H1 (cell line): ENCODE data around the gene SEL1L3. TPM values are rescaled to one million over a fixed set of nuclear protein-coding genes. Genes with fewer than 3 reads are reported as not detected.

Experiments
- CTCF ChIA-PET: fragments of 300-600 bp; sonication (Branson Sonifier 250); formaldehyde crosslinking; loops from one replicate; lab custom pipeline; 2021; ENCODE audit not compliant: partially characterized antibody; lab: Charles Lee
- POLR2A ChIA-PET: fragments of 300-600 bp; sonication (Branson Sonifier 250); formaldehyde crosslinking; loops from one replicate; lab custom pipeline; 2021; ENCODE audit warnings: inconsistent platforms; ENCODE audit not compliant: partially characterized antibody; lab: Charles Lee
- DNase-seq, 2 experiments: peaks; one replicate each; pipeline versions ENCODE4 v3.0.0 to v3.0.0-alpha.2; 2010 to 2022; ENCODE audit warnings: low spot score in 2 of 2, low read depth in 1 of 2, mixed read lengths in 1 of 2
- FAIRE-seq: peaks from 2 replicates; lab custom pipeline; 2011; peaks lifted over from hg19 to GRCh38; lab: Jason Lieb, UNC
- H2AFZ ChIP-seq: 2 replicates; pipeline ENCODE4 v1.8.1; 2012; ENCODE audit warnings: low read length, inconsistent platforms
- H2AK5ac ChIP-seq: 2 replicates; pipeline ENCODE4 v1.6.1; 2013; ENCODE audit warnings: low read depth, low read length
- H2BK120ac ChIP-seq: replicated peaks from 2 replicates; pipeline ENCODE3; 2013; ENCODE audit warnings: low read depth, low read length, inconsistent platforms
- H2BK12ac ChIP-seq: 2 replicates; pipeline ENCODE4 v1.6.1; 2013; ENCODE audit warnings: low read depth, low read length
- H2BK15ac ChIP-seq: 2 replicates; pipeline ENCODE4 v1.6.1; 2013; ENCODE audit warnings: low read length
- H2BK20ac ChIP-seq: 2 replicates; pipeline ENCODE4 v1.6.1; 2013; ENCODE audit warnings: low read length
- H2BK5ac ChIP-seq: 2 replicates; pipeline ENCODE4 v1.6.1; 2013; ENCODE audit warnings: low read depth, low read length
- H3K14ac ChIP-seq: 2 replicates; pipeline ENCODE4 v1.6.1; 2013; ENCODE audit warnings: inconsistent platforms; ENCODE audit not compliant: insufficient read length
- H3K18ac ChIP-seq: 2 replicates; pipeline ENCODE4 v1.6.1; 2013; ENCODE audit warnings: low read length; ENCODE audit errors: extremely low read depth
- H3K23ac ChIP-seq: 2 replicates; pipeline ENCODE4 v1.6.1; 2013; ENCODE audit warnings: inconsistent platforms; ENCODE audit not compliant: insufficient read length
- H3K23me2 ChIP-seq: 2 replicates; pipeline ENCODE4 v1.6.1; 2013; ENCODE audit warnings: low read depth, low read length
- H3K27ac ChIP-seq: 2 replicates; pipeline ENCODE4 v1.6.1; 2011; ENCODE audit warnings: low read depth, low read length, inconsistent platforms
- H3K27me3 ChIP-seq, 4 experiments: replicated peaks in 1 of 4; 1 replicate in 1 of 4; 2 replicates in 3 of 4; pipeline versions ENCODE4 v1.6.1 to v1.8.1; 2011 to 2013; ENCODE audit warnings: low read length in 3 of 4, mild to moderate bottlenecking in 3 of 4, inconsistent platforms in 2 of 4, mixed read lengths in 2 of 4, moderate library complexity in 1 of 4; ENCODE audit not compliant: control insufficient read depth in 3 of 4, insufficient read depth in 3 of 4; ENCODE audit errors: extremely low read depth in 1 of 4
- H3K36me3 ChIP-seq, 4 experiments: 2 replicates each; pipeline versions ENCODE4 v1.6.1 to v1.8.1; 2011 to 2013; ENCODE audit warnings: mild to moderate bottlenecking in 4 of 4, low read length in 3 of 4, moderate library complexity in 2 of 4, control low read depth in 1 of 4, inconsistent platforms in 1 of 4; ENCODE audit not compliant: insufficient read depth in 4 of 4, control insufficient read depth in 2 of 4
- H3K4ac ChIP-seq: replicated peaks from 2 replicates; pipeline ENCODE3; 2013; ENCODE audit warnings: low read length, low read depth, mixed read lengths, inconsistent platforms; ENCODE audit not compliant: insufficient read length
- H3K4me1 ChIP-seq, 4 experiments: replicated peaks in 1 of 4; 1 replicate in 1 of 4; 2 replicates in 3 of 4; pipeline versions ENCODE4 v1.6.1 to v1.8.1; 2011 to 2013; ENCODE audit warnings: low read length in 3 of 4, inconsistent platforms in 2 of 4, mixed read lengths in 1 of 4; ENCODE audit not compliant: insufficient read depth in 4 of 4, control insufficient read depth in 3 of 4
- H3K4me2 ChIP-seq, 2 experiments: 2 replicates each; pipeline versions ENCODE4 v1.6.1 to v1.8.1; 2011 to 2013; ENCODE audit warnings: low read depth in 2 of 2, low read length in 2 of 2, control low read depth in 1 of 2, inconsistent platforms in 1 of 2, mild to moderate bottlenecking in 1 of 2; ENCODE audit not compliant: insufficient read depth in 1 of 2
- H3K4me3 ChIP-seq, 4 experiments: fragments of 200-600, 300-600 bp in 1 of 4; sonication (generic), shearing (Covaris generic), sonication (Bioruptor Twin) in 1 of 4; 2 replicates each; pipeline versions ENCODE4 v1.5.1 to v1.8.1; 2011 to 2016; ENCODE audit warnings: low read length in 4 of 4, low read depth in 3 of 4, control low read depth in 2 of 4, inconsistent platforms in 2 of 4, mild to moderate bottlenecking in 2 of 4, mixed read lengths in 1 of 4, moderate library complexity in 1 of 4; ENCODE audit not compliant: insufficient read depth in 2 of 4; ENCODE audit errors: extremely low read depth in 1 of 4
- H3K56ac ChIP-seq: replicated peaks from 2 replicates; pipeline ENCODE3; 2013; ENCODE audit warnings: low read depth, mild to moderate bottlenecking, mixed read lengths, low read length, inconsistent platforms; ENCODE audit not compliant: insufficient read length
- H3K79me1 ChIP-seq: 2 replicates; pipeline ENCODE4 v1.6.1; 2013; ENCODE audit warnings: low read depth, low read length, control low read depth
- H3K79me2 ChIP-seq, 2 experiments: 2 replicates each; pipeline versions ENCODE4 v1.6.1 to v1.8.1; 2012 to 2013; ENCODE audit warnings: low read length in 2 of 2, mild to moderate bottlenecking in 2 of 2, inconsistent platforms in 1 of 2; ENCODE audit not compliant: insufficient read depth in 2 of 2, control insufficient read depth in 1 of 2
- H3K9ac ChIP-seq, 4 experiments: replicated peaks in 1 of 4; 1 replicate in 1 of 4; 2 replicates in 3 of 4; pipeline versions ENCODE4 v1.6.1 to v1.8.1; 2011 to 2013; ENCODE audit warnings: low read depth in 3 of 4, low read length in 3 of 4, control low read depth in 2 of 4, mild to moderate bottlenecking in 2 of 4, moderate library complexity in 2 of 4, inconsistent platforms in 1 of 4; ENCODE audit errors: extremely low read depth in 1 of 4
- H3K9me3 ChIP-seq, 2 experiments: 2 replicates each; pipeline versions ENCODE4 v1.6.1 to v1.8.1; 2012 to 2013; ENCODE audit warnings: mild to moderate bottlenecking in 2 of 2, moderate library complexity in 2 of 2, control low read depth in 1 of 2, inconsistent platforms in 1 of 2, low read depth in 1 of 2, low read length in 1 of 2, mixed read lengths in 1 of 2; ENCODE audit not compliant: insufficient read depth in 2 of 2
- H4K20me1 ChIP-seq, 2 experiments: replicated peaks in 1 of 2; 2 replicates each; pipeline versions ENCODE3 to v1.8.1; 2011 to 2013; ENCODE audit warnings: inconsistent platforms in 2 of 2, low read length in 2 of 2, mild to moderate bottlenecking in 1 of 2; ENCODE audit not compliant: insufficient read depth in 2 of 2, control insufficient read depth in 1 of 2
- H4K5ac ChIP-seq: 2 replicates; pipeline ENCODE4 v1.6.1; 2013; ENCODE audit warnings: low read length, low read depth, mixed read lengths, inconsistent platforms; ENCODE audit not compliant: insufficient read length
- H4K8ac ChIP-seq: 2 replicates; pipeline ENCODE4 v1.8.0; 2013; ENCODE audit warnings: mild to moderate bottlenecking, moderate library complexity, low read length, inconsistent platforms; ENCODE audit not compliant: insufficient read depth; ENCODE audit errors: extremely low read depth
- H4K91ac ChIP-seq: replicated peaks from 2 replicates; pipeline ENCODE3; 2013; ENCODE audit warnings: low read length, mixed read lengths, inconsistent platforms; ENCODE audit not compliant: insufficient read length
- ASH2L ChIP-seq: fragments of 200-600, 300-600 bp; sonication (generic); IDR thresholded peaks from one replicate; pipeline ENCODE4 v1.7.1; 2017; ENCODE audit warnings: low read length
- KDM1A ChIP-seq: fragments of 200-600, 300-600 bp; sonication (generic); IDR thresholded peaks from 2 replicates; pipeline ENCODE4 v1.7.1; 2016; ENCODE audit warnings: mild to moderate bottlenecking, low read length, borderline replicate concordance
- RAD21 ChIP-seq, 2 experiments: IDR thresholded peaks in 1 of 2; conservative IDR thresholded peaks in 1 of 2; 2 replicates each; pipeline ENCODE4 v1.6.1; 2011; ENCODE audit warnings: low read depth in 2 of 2, low read length in 2 of 2, improper control_type of control experiment in 1 of 2, inconsistent platforms in 1 of 2, mild to moderate bottlenecking in 1 of 2, moderate library complexity in 1 of 2
- TCF12 ChIP-seq: IDR thresholded peaks from 2 replicates; pipeline ENCODE4 v1.6.1; 2011; ENCODE audit warnings: low read depth, mild to moderate bottlenecking, low read length
- TEAD4 ChIP-seq: IDR thresholded peaks from 2 replicates; pipeline ENCODE4 v1.6.1; 2012; ENCODE audit warnings: low read depth, low read length, inconsistent platforms, mixed read lengths
- WGBS, 2 experiments: shearing (Covaris generic) in 1 of 2; methylation state at CpG; one replicate each; pipeline versions ENCODE4 v1.1.6 to v1.1.7; 2013 to 2015; ENCODE audit warnings: low lambda C conversion rate in 2 of 2, mixed read lengths in 2 of 2, inconsistent platforms in 1 of 2, low coverage in 1 of 2, missing lambda C conversion rate in 1 of 2; ENCODE audit not compliant: insufficient replicate concordance in 2 of 2, insufficient coverage in 1 of 2, insufficient read length in 1 of 2; ENCODE audit errors: extremely low coverage in 1 of 2, missing lambda C conversion rate in 1 of 2; 5-methylcytosine and 5-hydroxymethylcytosine counted together
- polyA plus RNA-seq, 7 experiments: library from polyadenylated mRNA; depleted of rRNA in 3 of 7; stranded (reverse) in 5 of 7; unstranded in 2 of 7; fragments of >200 nt in 5 of 7; fragments of 200-250 nt in 2 of 7; gene quantifications; 1 replicate in 5 of 7; 2 replicates in 1 of 7; 4 replicates in 1 of 7; pipeline versions ENCODE4 v1.2.1 to v1.2.3, GENCODE V29; 2011 to 2013; ENCODE audit warnings: missing spikeins in 2 of 7, mixed read lengths in 2 of 7
- total RNA-seq: library from RNA; stranded (reverse); fragmentation: NEBNext Ultra II Directional; extraction: Animal tissue kit (Norgen Biotek cat#: 25700); gene quantifications from 2 replicates; pipeline ENCODE4 v1.2.1, GENCODE V29; 2021
- TF ChIP-seq, protein P1 (sequence below), 3 experiments: IDR thresholded peaks; 1 replicate in 2 of 3; 2 replicates in 1 of 3; pipeline versions ENCODE4 v1.5.1 to v1.6.1; 2011; ENCODE audit warnings: low read length in 3 of 3, mild to moderate bottlenecking in 3 of 3, inconsistent platforms in 2 of 3, low read depth in 1 of 3, moderate library complexity in 1 of 3; ENCODE audit not compliant: insufficient read depth in 1 of 3; ENCODE audit errors: control extremely low read depth in 1 of 3

Gene SEL1L3
- total and polyA plus RNA-seq, 2 of the 8 experiments (the other 6 are each of a cell fraction or from before 2014, with no cell fraction given), result 18.2 to 54.0 TPM

- H3K9ac ChIP-seq, result no peak overlapping the region
- H4K8ac ChIP-seq, result no peak overlapping the region
- H4K20me1 ChIP-seq, result peaks cover 0 to 6% of the 10 kb centered on the region in 2 experiments
- H3K79me2 ChIP-seq, result peaks cover 0 to 68% of the 10 kb centered on the region in 2 experiments; a peak in 3 of 4 replicates
- no peak overlapping the region for H3K27ac ChIP-seq
- H3K4me1 ChIP-seq, result peaks cover 0 to 17% (median 3%) of the 10 kb centered on the region in 4 experiments; a peak in 3 of 7 replicates
- no peak overlapping the region for H2BK12ac ChIP-seq
- no peak overlapping the region for H3K4me2 ChIP-seq
- H3K56ac ChIP-seq, result no peak overlapping the region
- TF ChIP-seq RAD21 (IDR thresholded peaks at IDR 0.05 in 1 of 2, conservative IDR thresholded peaks at IDR 0.05 in 1 of 2; ENCODE audit: low read depth in 2 of 2, low read length in 2 of 2) (peak; percentile 59 to 68), TCF12 (no peak), TEAD4 (peak; percentile 38; the same call in 1 of the 2 replicates), KDM1A (peak; percentile 85; the same call in 1 of the 2 replicates), ASH2L (no peak)
- TF ChIP-seq, protein P1, sequence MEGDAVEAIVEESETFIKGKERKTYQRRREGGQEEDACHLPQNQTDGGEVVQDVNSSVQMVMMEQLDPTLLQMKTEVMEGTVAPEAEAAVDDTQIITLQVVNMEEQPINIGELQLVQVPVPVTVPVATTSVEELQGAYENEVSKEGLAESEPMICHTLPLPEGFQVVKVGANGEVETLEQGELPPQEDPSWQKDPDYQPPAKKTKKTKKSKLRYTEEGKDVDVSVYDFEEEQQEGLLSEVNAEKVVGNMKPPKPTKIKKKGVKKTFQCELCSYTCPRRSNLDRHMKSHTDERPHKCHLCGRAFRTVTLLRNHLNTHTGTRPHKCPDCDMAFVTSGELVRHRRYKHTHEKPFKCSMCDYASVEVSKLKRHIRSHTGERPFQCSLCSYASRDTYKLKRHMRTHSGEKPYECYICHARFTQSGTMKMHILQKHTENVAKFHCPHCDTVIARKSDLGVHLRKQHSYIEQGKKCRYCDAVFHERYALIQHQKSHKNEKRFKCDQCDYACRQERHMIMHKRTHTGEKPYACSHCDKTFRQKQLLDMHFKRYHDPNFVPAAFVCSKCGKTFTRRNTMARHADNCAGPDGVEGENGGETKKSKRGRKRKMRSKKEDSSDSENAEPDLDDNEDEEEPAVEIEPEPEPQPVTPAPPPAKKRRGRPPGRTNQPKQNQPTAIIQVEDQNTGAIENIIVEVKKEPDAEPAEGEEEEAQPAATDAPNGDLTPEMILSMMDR (IDR thresholded peaks at IDR 0.05; ENCODE audit: control extremely low read depth in 1 of 3, insufficient read depth in 1 of 3, low read depth in 1 of 3, low read length in 3 of 3), result peak in 2 of 3 experiments; percentile 32 to 43; a peak in 3 of 4 replicates
- TF ChIP-seq, all 59 proteins: peak for 4
- Histone ChIP-seq H3K4me3 (no peak overlapping the region), H3K4ac (no peak overlapping the region), H3K23me2 (no peaks in the 10 kb centered on the region; the same call in 1 of the 2 replicates), H2AFZ (no peak overlapping the region), H2AK5ac (no peak overlapping the region), H3K9me3 (no peaks in the 10 kb centered on the region), H4K5ac (no peak overlapping the region), H3K79me1 (peaks cover 5% of the 10 kb centered on the region), H2BK20ac (no peak overlapping the region), H3K27me3 (no peaks in the 10 kb centered on the region), H2BK120ac (no peak overlapping the region), H3K36me3 (no peaks in the 10 kb centered on the region), H4K91ac (no peak overlapping the region), H3K23ac (no peak overlapping the region), H3K18ac (no peak overlapping the region), H2BK15ac (no peak overlapping the region; the same call in 1 of the 2 replicates), H2BK5ac (no peak overlapping the region), H3K14ac (no peak overlapping the region)
- CTCF ChIA-PET, result interaction anchor here (0.8 to 5.6 kb wide), 10 partner anchors 12 to 225 kb away, joined by 3 to 26 read pairs (median 3); no protein-coding TSS in a partner anchor
- no peak for DNase-seq
- POLR2A ChIA-PET, result no interaction called here
- 85% methylated on average over 2 of the region's 2 CpGs; no CpG with 5 or more reads in 1 of the 2 experiments for whole genome bisulfite sequencing, 2 experiments
- no peak for FAIRE-seq
Observed at GRCh38 chr4:25857403-25857802, 5.4 kb downstream of the SEL1L3 start.
